ENCODE results near the gene GLI3. TPM values are rescaled to one million over a fixed set of nuclear protein-coding genes. Genes with fewer than 3 reads are reported as not detected.

The GLI3 gene
- total RNA-seq, 1 donor from 2014 or later: 17.1 TPM

GRCh38 chr7:42002654-42003053 lies 234.4 kb downstream of the GLI3 start:
- no peak for DNase-seq (ENCODE audit: low spot score)

- no peak for DNase-seq (ENCODE audit: low spot score)
Measured at GRCh38 chr7:41999736-42000283, 237.2 kb downstream of the GLI3 start.

GRCh38 chr7:41998041-41998440 lies 239.0 kb downstream of the GLI3 start:
- DNase-seq (ENCODE audit: low spot score): no peak

- DNase-seq (ENCODE audit: low spot score): peak; percentile 15
Measured at GRCh38 chr7:41997151-41997550, 239.9 kb downstream of the GLI3 start.

GRCh38 chr7:41996381-41997035 lies 240.5 kb downstream of the GLI3 start:
- DNase-seq (ENCODE audit: low spot score): peak; percentile 44

- DNase-seq (ENCODE audit: low spot score): no peak
Measured at GRCh38 chr7:41995632-41996271, 241.3 kb downstream of the GLI3 start.

- no peak for DNase-seq (ENCODE audit: low spot score)
Measured at GRCh38 chr7:41994746-41995110, 242.3 kb downstream of the GLI3 start.

- DNase-seq (ENCODE audit: low spot score): no peak
Measured at GRCh38 chr7:41994036-41994745, 242.8 kb downstream of the GLI3 start.

- DNase-seq (ENCODE audit: low spot score): peak; percentile 63
Measured at GRCh38 chr7:41992881-41993867, 243.8 kb downstream of the GLI3 start.

GRCh38 chr7:41984888-41985287 lies 252.1 kb downstream of the GLI3 start:
- no peak for DNase-seq (ENCODE audit: low spot score)

GRCh38 chr7:41981046-41982040 lies 255.7 kb downstream of the GLI3 start:
- no peak for DNase-seq (ENCODE audit: low spot score)

GRCh38 chr7:41979834-41980307 lies 257.1 kb downstream of the GLI3 start:
- DNase-seq (ENCODE audit: low spot score): peak; percentile 92

- no peak for DNase-seq (ENCODE audit: low spot score)
Measured at GRCh38 chr7:41978858-41979257, 258.2 kb downstream of the GLI3 start.

GRCh38 chr7:41977661-41978060 lies 259.3 kb downstream of the GLI3 start:
- DNase-seq (ENCODE audit: low spot score): no peak

- DNase-seq (ENCODE audit: low spot score): peak; percentile 94
Measured at GRCh38 chr7:41977151-41977651, 259.8 kb downstream of the GLI3 start.

- no peak for DNase-seq (ENCODE audit: low spot score)
Measured at GRCh38 chr7:41976411-41976810, 260.6 kb downstream of the GLI3 start.

GRCh38 chr7:41975849-41976248 lies 261.2 kb downstream of the GLI3 start:
- DNase-seq (ENCODE audit: low spot score): no peak

GRCh38 chr7:41974870-41975557 lies 262.0 kb downstream of the GLI3 start:
- DNase-seq (ENCODE audit: low spot score): no peak

- peak; percentile 52 for DNase-seq (ENCODE audit: low spot score)
Measured at GRCh38 chr7:41973202-41973730, 263.7 kb downstream of the GLI3 start.
